Progenitor cell of endocrine pancreas (in vitro differentiated cells): ENCODE data around the gene FBXW10B. TPM values are rescaled to one million over a fixed set of nuclear protein-coding genes. Genes with fewer than 3 reads are reported as not detected.
"Not testable (repeated sequence)": the region's sequence is repeated elsewhere in the genome, so short reads cannot be mapped to it uniquely, and the experiment has no call there.

Experiments
- DNase-seq: peaks from one replicate; pipeline ENCODE4 v3.0.0; 2021; ENCODE audit warnings: low spot score; ENCODE audit not compliant: unreplicated experiment
- H3K27ac Mint-ChIP-seq: 2 replicates; pipeline ENCODE4 v1.8.0; 2021; ENCODE audit warnings: mild to moderate bottlenecking, moderate library complexity, mixed read lengths
- H3K27me3 Mint-ChIP-seq: 2 replicates; pipeline ENCODE4 v1.8.0; 2021; ENCODE audit warnings: mixed read lengths
- H3K36me3 Mint-ChIP-seq: 2 replicates; pipeline ENCODE4 v1.8.0; 2022; ENCODE audit warnings: mixed read lengths; ENCODE audit not compliant: insufficient read depth
- H3K4me1 Mint-ChIP-seq: 2 replicates; pipeline ENCODE4 v1.8.0; 2021; ENCODE audit warnings: low read depth, mixed read lengths
- H3K4me3 Mint-ChIP-seq: 2 replicates; pipeline ENCODE4 v1.8.0; 2021; ENCODE audit warnings: low read depth, mild to moderate bottlenecking, moderate library complexity, mixed read lengths
- H3K9me3 Mint-ChIP-seq: 2 replicates; pipeline ENCODE4 v1.8.0; 2021; ENCODE audit warnings: low read depth, mixed read lengths
- CTCF ChIP-seq: fragments of 200-600 bp; sonication (generic); IDR thresholded peaks from one replicate; pipeline ENCODE4 v1.5.0; 2021; ENCODE audit warnings: antibody characterized with exemption, mild to moderate bottlenecking; ENCODE audit not compliant: unreplicated experiment
- long read RNA-seq: library from polyadenylated mRNA; unstranded; transcript quantifications from one replicate; pipeline ENCODE4 v2.0.0, GENCODE V29; 2020
- total RNA-seq: library from RNA; stranded (reverse); gene quantifications from 2 replicates; pipeline ENCODE4 v1.2.1, GENCODE V29; 2021

The FBXW10B gene
- 0.69 and 0.81 TPM in 2 replicates for total RNA-seq
- long read RNA-seq, partial matches to known transcripts: 0 of 1 reads
- long read RNA-seq, other reads (novel, unspliced or antisense): 0 of 1 reads

GRCh38 chr17:15619331-15620058 is at the start of gene FBXW10B:
TSS of gene FBXW10B (minus strand) at chr17:15619704. CDS start at chr17:15619512, 192 bp downstream.
- not testable (repeated sequence) for H3K27ac Mint-ChIP-seq, H3K4me1 Mint-ChIP-seq, DNase-seq, H3K36me3 Mint-ChIP-seq, H3K27me3 Mint-ChIP-seq, H3K9me3 Mint-ChIP-seq
- H3K4me3 Mint-ChIP-seq: peak within 1 kb of the TSS; percentile 31

- no peak for DNase-seq
- Mint-ChIP-seq H3K27ac (no peak overlapping the region), H3K36me3 (peaks cover 11% of the 10 kb centered on the region), H3K4me1 (peaks cover 6% of the 10 kb centered on the region), H3K27me3 (no peaks in the 10 kb centered on the region), H3K9me3 (no peaks in the 10 kb centered on the region), H3K4me3 (no peak overlapping the region)
- no peak for TF ChIP-seq CTCF
Measured at GRCh38 chr17:15663691-15664090, 44.2 kb upstream of the FBXW10B start.

GRCh38 chr17:15663176-15663575 is 43.7 kb upstream of the FBXW10B start:
- no peak for TF ChIP-seq CTCF
- H3K27ac Mint-ChIP-seq: no peak overlapping the region
- no peaks in the 10 kb centered on the region for H3K27me3 Mint-ChIP-seq
- H3K4me1 Mint-ChIP-seq: peaks cover 6% of the 10 kb centered on the region
- DNase-seq: no peak
- peaks cover 11% of the 10 kb centered on the region for H3K36me3 Mint-ChIP-seq
- no peak overlapping the region for H3K4me3 Mint-ChIP-seq
- H3K9me3 Mint-ChIP-seq: no peaks in the 10 kb centered on the region

GRCh38 chr17:15662681-15663080 is 43.2 kb upstream of the FBXW10B start:
- no peak for DNase-seq
- peaks cover 8% of the 10 kb centered on the region for H3K36me3 Mint-ChIP-seq
- H3K27me3 Mint-ChIP-seq: no peaks in the 10 kb centered on the region
- no peak overlapping the region for H3K27ac Mint-ChIP-seq
- no peak overlapping the region for H3K4me3 Mint-ChIP-seq
- peaks cover 6% of the 10 kb centered on the region for H3K4me1 Mint-ChIP-seq
- H3K9me3 Mint-ChIP-seq: no peaks in the 10 kb centered on the region
- no peak for TF ChIP-seq CTCF

GRCh38 chr17:15660077-15660476 is 40.6 kb upstream of the FBXW10B start:
- no peak for TF ChIP-seq CTCF
- DNase-seq: no peak
- Mint-ChIP-seq H3K36me3 (peaks cover 10% of the 10 kb centered on the region), H3K27me3 (no peaks in the 10 kb centered on the region), H3K4me3 (no peak overlapping the region), H3K27ac (peak overlapping the region; percentile 72), H3K4me1 (peaks cover 10% of the 10 kb centered on the region), H3K9me3 (no peaks in the 10 kb centered on the region)

GRCh38 chr17:15659663-15660062 is 40.2 kb upstream of the FBXW10B start:
- Mint-ChIP-seq H3K4me3 (no peak overlapping the region), H3K36me3 (peaks cover 10% of the 10 kb centered on the region), H3K27ac (peak overlapping the region; percentile 72), H3K4me1 (peaks cover 14% of the 10 kb centered on the region), H3K27me3 (no peaks in the 10 kb centered on the region), H3K9me3 (no peaks in the 10 kb centered on the region)
- no peak for TF ChIP-seq CTCF
- DNase-seq: no peak
